Type B pancreatic cell (in vitro differentiated cells): Measurements from ENCODE around the gene LGALS13. TPM values are rescaled to one million over a fixed set of nuclear protein-coding genes. Genes with fewer than 3 reads are reported as not detected.
"Not testable (repeated sequence)": the region's sequence is repeated elsewhere in the genome, so short reads cannot be mapped to it uniquely, and the experiment has no call there.

Experiments
- DNase-seq: peaks from one replicate; pipeline ENCODE4 v3.0.0; 2021; ENCODE audit warnings: mixed read lengths; ENCODE audit not compliant: unreplicated experiment; ENCODE audit errors: extremely low spot score
- H3K27ac Mint-ChIP-seq: 2 replicates; pipeline ENCODE4 v1.8.0; 2021; ENCODE audit warnings: mild to moderate bottlenecking, mixed read lengths
- H3K27me3 Mint-ChIP-seq: 2 replicates; pipeline ENCODE4 v1.8.0; 2021; ENCODE audit warnings: mixed read lengths
- H3K36me3 Mint-ChIP-seq: 2 replicates; pipeline ENCODE4 v1.8.0; 2021; ENCODE audit warnings: mixed read lengths
- H3K4me1 Mint-ChIP-seq: one replicate; pipeline ENCODE4 v1.8.0; 2021; ENCODE audit warnings: mixed read lengths; ENCODE audit not compliant: unreplicated experiment
- H3K4me3 Mint-ChIP-seq: 2 replicates; pipeline ENCODE4 v1.8.0; 2021; ENCODE audit warnings: mild to moderate bottlenecking, mixed read lengths
- H3K9me3 Mint-ChIP-seq: 2 replicates; pipeline ENCODE4 v1.8.0; 2021; ENCODE audit warnings: mixed read lengths
- total RNA-seq: library from RNA; stranded (reverse); gene quantifications from 2 replicates; pipeline ENCODE4 v1.2.1, GENCODE V29; 2021; ENCODE audit warnings: low replicate concordance
- TF ChIP-seq, protein P1 (sequence below): fragments of 200-600 bp; sonication (generic); conservative IDR thresholded peaks from 2 replicates; pipeline ENCODE4 v1.5.0; 2021; ENCODE audit warnings: antibody characterized with exemption, mild to moderate bottlenecking

The LGALS13 gene
- total RNA-seq, 1 donor from 2014 or later: not detected

DNA sequence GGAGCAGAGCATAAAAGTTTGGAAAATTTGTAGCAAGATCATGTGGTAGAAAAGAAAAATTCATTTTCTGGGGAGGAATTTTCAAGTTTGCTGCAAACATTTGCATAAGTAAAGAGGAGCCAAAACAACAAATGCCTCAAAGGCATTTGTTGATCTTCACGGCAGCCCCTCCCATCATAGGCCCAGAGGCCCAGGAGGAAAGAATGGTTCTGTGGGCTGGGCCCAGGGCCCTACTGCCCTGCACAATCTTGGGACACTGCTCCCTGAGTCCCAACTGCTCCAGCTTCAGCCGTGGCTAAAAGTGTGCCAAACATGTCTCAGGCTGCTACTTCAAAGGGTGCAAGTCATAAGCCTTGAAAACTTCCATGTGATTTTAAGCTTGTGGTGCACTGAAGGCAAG, 11.3 kb downstream of the LGALS13 start:
- H3K27ac Mint-ChIP-seq: no peak overlapping the region
- peaks cover 5% of the 10 kb centered on the region for H3K9me3 Mint-ChIP-seq
- H3K27me3 Mint-ChIP-seq: peaks cover 7% of the 10 kb centered on the region
- no peaks in the 10 kb centered on the region for H3K4me1 Mint-ChIP-seq
- DNase-seq: no peak
- H3K36me3 Mint-ChIP-seq: no peaks in the 10 kb centered on the region
- TF ChIP-seq, protein P1, sequence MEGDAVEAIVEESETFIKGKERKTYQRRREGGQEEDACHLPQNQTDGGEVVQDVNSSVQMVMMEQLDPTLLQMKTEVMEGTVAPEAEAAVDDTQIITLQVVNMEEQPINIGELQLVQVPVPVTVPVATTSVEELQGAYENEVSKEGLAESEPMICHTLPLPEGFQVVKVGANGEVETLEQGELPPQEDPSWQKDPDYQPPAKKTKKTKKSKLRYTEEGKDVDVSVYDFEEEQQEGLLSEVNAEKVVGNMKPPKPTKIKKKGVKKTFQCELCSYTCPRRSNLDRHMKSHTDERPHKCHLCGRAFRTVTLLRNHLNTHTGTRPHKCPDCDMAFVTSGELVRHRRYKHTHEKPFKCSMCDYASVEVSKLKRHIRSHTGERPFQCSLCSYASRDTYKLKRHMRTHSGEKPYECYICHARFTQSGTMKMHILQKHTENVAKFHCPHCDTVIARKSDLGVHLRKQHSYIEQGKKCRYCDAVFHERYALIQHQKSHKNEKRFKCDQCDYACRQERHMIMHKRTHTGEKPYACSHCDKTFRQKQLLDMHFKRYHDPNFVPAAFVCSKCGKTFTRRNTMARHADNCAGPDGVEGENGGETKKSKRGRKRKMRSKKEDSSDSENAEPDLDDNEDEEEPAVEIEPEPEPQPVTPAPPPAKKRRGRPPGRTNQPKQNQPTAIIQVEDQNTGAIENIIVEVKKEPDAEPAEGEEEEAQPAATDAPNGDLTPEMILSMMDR: no peak
- H3K4me3 Mint-ChIP-seq: no peak overlapping the region

DNA sequence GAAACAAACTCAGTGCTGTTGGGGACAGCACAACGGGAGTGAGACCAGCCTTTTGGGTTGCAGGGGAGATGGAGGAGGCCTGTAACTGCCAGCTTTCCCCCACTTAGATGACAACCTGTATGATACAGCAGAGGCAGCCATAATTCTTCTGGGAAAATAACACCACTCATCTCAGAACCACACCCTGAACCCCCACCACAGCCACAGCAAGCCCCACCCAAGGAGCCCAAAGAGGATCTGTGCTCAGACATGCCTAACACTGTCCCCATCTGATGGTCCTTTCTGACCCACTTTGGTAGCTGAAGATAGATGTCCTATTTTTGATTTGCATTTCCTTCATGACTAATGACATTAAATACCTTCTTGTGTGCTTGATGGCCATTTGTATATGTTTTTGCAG, 15.4 kb downstream of the LGALS13 start:
- Mint-ChIP-seq H3K27me3 (peaks cover 41% of the 10 kb centered on the region), H3K4me3 (no peak overlapping the region), H3K9me3 (peaks cover 5% of the 10 kb centered on the region), H3K4me1 (no peaks in the 10 kb centered on the region), H3K27ac (no peak overlapping the region), H3K36me3 (no peaks in the 10 kb centered on the region)
- DNase-seq: no peak
- TF ChIP-seq, protein P1: no peak

DNA sequence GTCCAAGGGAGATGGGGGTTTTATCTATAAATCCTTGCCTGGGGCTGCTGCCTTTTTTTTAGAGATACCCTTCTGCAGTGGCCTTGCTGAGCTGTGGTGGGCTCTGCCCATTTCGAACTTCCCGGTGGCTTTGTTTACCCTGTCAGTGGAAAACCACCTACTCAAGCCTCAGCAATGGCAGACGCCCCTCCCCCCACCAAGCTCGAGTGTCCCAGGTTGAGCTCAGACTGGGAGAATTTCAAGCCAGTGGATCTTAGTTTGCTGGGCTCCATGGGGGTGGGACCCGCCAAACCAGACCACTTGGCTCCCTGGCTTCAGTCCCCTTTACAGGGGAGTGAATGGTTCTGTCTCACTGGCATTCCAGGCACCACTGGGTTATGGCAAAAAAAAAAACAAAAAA, 21.6 kb downstream of the LGALS13 start:
- peaks cover 56% of the 10 kb centered on the region for H3K27me3 Mint-ChIP-seq
- no peaks in the 10 kb centered on the region for H3K4me1 Mint-ChIP-seq
- TF ChIP-seq, protein P1: no peak
- no peaks in the 10 kb centered on the region for H3K9me3 Mint-ChIP-seq
- no peak overlapping the region for H3K4me3 Mint-ChIP-seq
- no peaks in the 10 kb centered on the region for H3K36me3 Mint-ChIP-seq
- DNase-seq: no peak
- H3K27ac Mint-ChIP-seq: no peak overlapping the region

DNA sequence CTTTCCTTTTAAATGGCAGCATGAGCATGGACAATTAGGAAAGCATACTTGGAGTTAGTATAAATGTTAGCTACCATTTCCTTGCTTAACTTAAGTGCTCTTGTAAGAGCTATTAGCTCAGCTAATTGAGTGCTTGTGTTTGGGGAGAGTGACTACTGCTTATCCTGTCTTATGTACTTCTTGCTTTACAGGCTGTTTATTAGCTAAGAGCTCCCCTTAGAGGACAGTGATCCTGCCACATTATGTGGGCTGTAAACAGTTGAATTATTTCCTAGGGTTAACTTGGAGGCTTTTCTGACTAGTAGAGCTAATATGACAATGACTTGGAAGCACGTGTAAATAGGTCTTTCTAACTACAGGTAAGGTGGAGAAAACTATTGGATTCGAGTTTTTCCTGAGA, 25.3 kb downstream of the LGALS13 start:
- not testable (repeated sequence) for H3K36me3 Mint-ChIP-seq, H3K27ac Mint-ChIP-seq, H3K4me1 Mint-ChIP-seq, H3K9me3 Mint-ChIP-seq, DNase-seq, H3K4me3 Mint-ChIP-seq
- peaks cover 21% of the 10 kb centered on the region for H3K27me3 Mint-ChIP-seq

DNA sequence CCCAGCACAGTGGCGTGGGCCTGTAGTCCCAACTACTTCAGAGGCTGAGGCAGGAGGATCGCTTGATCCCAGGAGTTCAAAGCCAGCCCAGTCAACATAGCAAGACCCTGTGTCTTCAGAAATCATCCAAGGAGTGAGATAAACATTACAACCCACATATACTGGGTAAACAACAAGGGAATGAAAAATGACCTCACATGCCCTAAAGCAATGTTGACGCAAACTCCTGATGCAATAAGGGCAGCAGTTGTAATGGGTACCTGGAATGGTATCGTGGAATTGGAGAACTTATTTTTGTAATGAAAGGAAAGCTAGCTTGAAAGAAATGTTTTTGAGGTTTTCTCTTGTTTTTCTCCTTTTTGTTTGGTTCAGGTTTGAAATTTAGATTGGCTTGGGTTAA, 28.9 kb downstream of the LGALS13 start:
- Mint-ChIP-seq H3K4me1 (no peaks in the 10 kb centered on the region), H3K27me3 (peaks cover 14% of the 10 kb centered on the region), H3K36me3 (no peaks in the 10 kb centered on the region), H3K9me3 (no peaks in the 10 kb centered on the region), H3K27ac (no peak overlapping the region), H3K4me3 (no peak overlapping the region)
- no peak for DNase-seq
- TF ChIP-seq, protein P1: no peak

DNA sequence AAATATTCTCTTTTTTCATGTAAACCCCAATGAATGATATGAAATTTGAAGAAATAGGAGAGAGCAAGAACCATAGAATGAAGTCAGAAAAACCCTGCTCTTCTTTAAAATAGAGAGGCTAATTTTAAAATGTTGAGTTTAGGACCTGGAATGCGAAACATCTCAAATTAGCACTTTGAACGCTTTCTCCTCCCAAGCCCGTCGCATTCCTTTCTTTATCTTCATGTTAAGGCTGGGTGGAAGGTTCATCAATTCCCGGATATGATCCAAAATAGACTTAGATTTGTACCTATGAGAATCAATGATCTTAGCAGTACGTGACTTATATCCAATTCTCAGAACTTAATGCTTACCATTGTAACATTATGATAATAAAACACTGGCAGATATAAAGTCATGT, 29.3 kb downstream of the LGALS13 start:
- Mint-ChIP-seq H3K27me3 (peaks cover 14% of the 10 kb centered on the region), H3K4me1 (no peaks in the 10 kb centered on the region)
- TF ChIP-seq, protein P1: no peak

More for the DNA sequence above, 29.3 kb downstream of the LGALS13 start:
- no peak overlapping the region for H3K27ac Mint-ChIP-seq
- no peak for DNase-seq
- H3K9me3 Mint-ChIP-seq: no peaks in the 10 kb centered on the region
- H3K4me3 Mint-ChIP-seq: no peak overlapping the region
- H3K36me3 Mint-ChIP-seq: no peaks in the 10 kb centered on the region
